ENCODE results near the gene GRN.
"Not testable (repeated sequence)": the region's sequence is repeated elsewhere in the genome, so short reads cannot be mapped to it uniquely, and the experiment has no call there.

Gene GRN

GRCh38 chr17:44362459-44362948 is 17.4 kb downstream of the GRN start:
- no peak for DNase-seq

DNA sequence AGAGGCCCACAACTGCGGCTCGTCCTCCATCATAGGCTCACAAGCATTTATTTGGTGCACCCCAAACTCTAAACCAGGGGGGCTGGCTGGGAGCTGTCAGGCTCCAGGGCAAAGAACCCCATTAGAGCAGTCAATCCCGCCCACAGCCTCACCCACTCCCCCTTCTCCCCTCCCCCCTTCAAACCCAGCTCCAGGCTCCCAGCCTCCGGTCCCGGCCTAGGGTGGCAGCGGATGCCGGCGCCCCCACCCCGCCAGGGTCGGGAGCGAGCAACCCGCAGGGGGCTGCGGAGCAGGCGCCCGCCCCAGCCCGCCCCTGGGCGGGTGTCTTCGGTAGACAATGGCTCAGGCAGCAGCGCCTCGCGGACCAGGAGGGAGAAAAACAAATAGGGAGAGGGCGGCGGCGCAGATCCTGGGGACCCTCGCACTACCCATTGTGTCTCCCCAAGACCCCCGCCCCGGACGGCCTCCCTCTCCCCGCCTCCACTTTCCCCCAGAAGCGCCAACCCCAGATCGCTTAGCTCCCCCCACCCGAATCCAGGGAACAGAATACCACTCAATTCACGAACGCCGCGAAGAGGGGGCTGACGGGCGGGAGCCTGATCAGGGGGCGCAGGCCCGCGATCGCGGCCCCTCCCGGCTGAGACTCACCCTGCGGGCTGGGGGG is 18.0 kb downstream of the GRN start:
- no peak for DNase-seq

GRCh38 chr17:44363613-44364159 is 18.6 kb downstream of the GRN start, which contains the start of gene FAM171A2:
Gene FAM171A2 (minus strand): TSS chr17:44363853. CDS start chr17:44363714, 139 bp downstream.
- no peak for DNase-seq

DNA sequence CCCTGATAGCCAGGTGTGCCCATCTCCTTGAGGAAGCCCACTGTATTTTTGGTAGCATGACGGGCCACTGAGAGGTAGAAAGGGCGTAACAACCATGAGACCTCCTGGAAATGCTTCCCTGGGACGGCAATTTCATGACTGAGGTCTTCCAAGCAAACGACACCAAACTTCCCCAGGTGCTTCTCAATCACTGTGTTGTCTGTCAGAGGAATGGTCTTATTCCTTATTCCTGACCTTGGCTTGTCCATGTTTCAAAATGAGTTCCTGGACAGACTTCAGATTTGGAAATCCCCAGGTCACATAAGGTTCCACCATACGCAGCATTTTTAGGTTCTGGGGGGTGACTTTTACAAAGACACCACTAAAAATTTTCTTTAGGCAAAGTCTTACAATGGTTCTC is 19.9 kb downstream of the GRN start:
- DNase-seq = not testable (repeated sequence)

- DNase-seq = no peak
Observed at GRCh38 chr17:44367231-44367979, 22.3 kb downstream of the GRN start.

- not testable (repeated sequence) for DNase-seq
Observed at GRCh38 chr17:44368391-44369243, 23.5 kb downstream of the GRN start.

DNA sequence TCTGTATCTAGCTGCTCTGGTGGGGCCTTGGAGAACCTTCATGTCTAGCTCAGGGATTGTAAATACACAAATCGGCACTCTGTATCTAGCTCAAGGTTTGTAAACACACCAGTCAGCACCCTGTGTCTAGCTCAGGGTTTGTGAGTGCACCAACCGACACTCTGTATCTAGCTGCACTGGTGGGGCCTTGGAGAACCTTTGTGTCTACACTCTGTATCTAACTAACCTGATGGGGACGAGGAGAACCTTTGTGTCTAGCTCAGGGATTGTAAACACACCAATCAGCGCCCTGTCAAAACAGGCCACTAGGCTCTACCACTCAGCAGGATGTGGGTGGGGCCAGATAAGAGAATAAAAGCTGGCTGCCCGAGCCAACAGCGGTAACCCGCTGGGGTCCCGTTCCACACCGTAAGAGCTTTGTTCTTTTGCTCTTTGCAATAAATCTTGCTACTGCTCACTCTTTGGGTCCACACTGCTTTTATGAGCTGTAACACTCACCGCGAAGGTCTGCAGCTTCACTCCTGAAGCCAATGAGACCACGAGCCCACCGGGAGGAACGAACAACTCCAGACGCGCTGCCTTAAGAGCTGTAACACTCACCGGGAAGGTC is 24.4 kb downstream of the GRN start:
- DNase-seq = not testable (repeated sequence)

GRCh38 chr17:44372036-44372435 is 26.9 kb downstream of the GRN start:
- no peak for DNase-seq

- DNase-seq = no peak
Observed at GRCh38 chr17:44374306-44375195, 29.4 kb downstream of the GRN start.

DNA sequence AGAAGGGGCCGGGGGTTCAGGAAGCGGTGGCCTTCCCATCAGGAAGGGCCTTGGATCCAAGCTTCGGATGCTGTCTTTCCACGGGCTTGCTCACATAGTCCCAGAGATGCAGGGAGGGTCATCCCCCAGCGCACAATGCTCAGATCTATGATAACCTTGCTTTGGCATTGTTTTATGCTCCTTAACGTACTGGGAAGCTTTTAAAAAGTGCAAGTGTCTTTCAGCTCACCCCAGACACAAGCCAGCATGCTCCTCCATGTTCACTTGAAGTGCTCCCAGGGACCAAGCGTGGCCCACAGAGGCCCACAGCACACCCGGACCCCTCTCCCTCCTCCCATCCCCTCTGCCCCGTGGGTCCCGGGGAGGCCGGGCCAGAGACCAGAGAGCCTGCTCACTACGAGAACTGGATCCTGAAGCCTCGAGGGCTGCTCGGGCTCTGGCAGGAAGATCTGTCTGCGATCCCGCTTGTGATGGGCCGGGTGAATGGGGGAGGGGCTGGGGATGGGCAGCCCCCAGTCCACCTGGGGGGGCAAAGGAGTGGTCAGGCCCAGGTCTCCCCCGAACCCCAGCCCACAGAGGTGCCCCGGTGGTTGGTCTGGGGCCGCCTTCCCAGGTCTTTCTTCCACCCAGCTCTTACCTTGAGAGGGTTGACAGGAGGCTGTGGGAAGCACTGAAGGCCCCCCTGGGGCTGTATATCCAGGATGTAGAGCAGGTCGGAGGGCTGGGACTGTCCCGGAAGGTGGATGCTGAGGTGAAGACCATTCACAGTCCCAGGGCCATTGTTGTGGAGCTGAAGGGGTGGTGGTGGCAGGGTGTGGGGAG is 30.3 kb downstream of the GRN start:
- no peak for DNase-seq

- DNase-seq = no peak
Observed at GRCh38 chr17:44376124-44376523, 31.0 kb downstream of the GRN start.

DNA sequence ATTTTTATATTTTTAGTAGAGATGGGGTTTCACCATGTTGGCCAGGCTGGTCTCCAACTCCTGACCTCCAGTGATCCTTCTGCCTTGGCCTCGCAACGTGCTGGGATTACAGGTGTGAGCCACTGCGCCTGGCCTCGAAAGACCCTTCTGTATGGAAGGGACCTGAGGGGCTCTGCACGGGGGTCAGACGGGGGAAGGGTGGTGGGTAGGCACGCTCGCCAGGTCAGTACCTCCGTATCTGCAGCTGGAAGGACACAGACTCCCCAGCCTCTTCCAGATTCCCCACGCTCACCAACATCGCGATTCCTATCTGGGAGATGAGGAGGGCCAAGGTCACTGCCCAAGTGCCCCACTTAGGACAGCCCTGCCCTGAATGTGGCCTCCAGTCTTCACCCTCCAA is 31.7 kb downstream of the GRN start:
- no peak for DNase-seq

- no peak for DNase-seq
Observed at GRCh38 chr17:44378171-44378705, 33.1 kb downstream of the GRN start.

- no peak for DNase-seq
Observed at GRCh38 chr17:44379887-44380286, 34.8 kb downstream of the GRN start.

GRCh38 chr17:44380767-44381166 is 35.7 kb downstream of the GRN start:
- no peak for DNase-seq

- no peak for DNase-seq
Observed at GRCh38 chr17:44381810-44382305, 36.8 kb downstream of the GRN start.

GRCh38 chr17:44382917-44383316 is 37.8 kb downstream of the GRN start:
- no peak for DNase-seq

- DNase-seq = no peak
Observed at GRCh38 chr17:44383363-44383762, 38.3 kb downstream of the GRN start.

GRCh38 chr17:44383861-44384260 is 38.8 kb downstream of the GRN start:
- DNase-seq = no peak

GRCh38 chr17:44384281-44384822 is 39.2 kb downstream of the GRN start:
- no peak for DNase-seq

Data from SHP77 treated with DMSO at 0.1 percent for 48 hours (cell line).